A549 (cell line): ENCODE data around the gene MCRIP1.

Experiments
- CHD4 ChIP-seq: fragments of 200-600 bp; sonication (generic); IDR thresholded peaks from 2 replicates; pipeline ENCODE4 v1.6.1; 2016; ENCODE audit warnings: antibody characterized with exemption, mild to moderate bottlenecking, borderline replicate concordance
- EP300 ChIP-seq, 2 experiments: fragments of >200 bp; sonication (Bioruptor Twin); formaldehyde crosslinking; IDR thresholded peaks; 2 replicates in 1 of 2; 3 replicates in 1 of 2; pipeline ENCODE4 v1.6.1; 2016 to 2017
- HOXB13 ChIP-seq: fragments of 250-450 bp; sonication (Bioruptor Pico); IDR thresholded peaks from 2 replicates; pipeline ENCODE4 v1.5.0; 2020; ENCODE audit warnings: low read depth, mild to moderate bottlenecking, moderate library complexity
- PHF8 ChIP-seq: fragments of 200-600 bp; sonication (generic); IDR thresholded peaks from 2 replicates; pipeline ENCODE4 v1.6.1; 2016; ENCODE audit warnings: low read depth, mild to moderate bottlenecking, antibody characterized with exemption, moderate library complexity, borderline replicate concordance
- POLR2A ChIP-seq: IDR thresholded peaks from 2 replicates; pipeline ENCODE4 v1.6.1; 2012; ENCODE audit warnings: mild to moderate bottlenecking, low read length
- RAD21 ChIP-seq, 2 experiments: fragments of >200 bp in 1 of 2; sonication (Bioruptor Twin) in 1 of 2; formaldehyde crosslinking in 1 of 2; IDR thresholded peaks in 1 of 2; conservative IDR thresholded peaks in 1 of 2; 2 replicates in 1 of 2; 3 replicates in 1 of 2; pipeline ENCODE4 v1.6.1; 2012 to 2018; ENCODE audit warnings: inconsistent platforms in 1 of 2
- REST ChIP-seq: fragments of 200-600 bp; sonication (generic); IDR thresholded peaks from 2 replicates; pipeline ENCODE4 v1.6.1; 2016; ENCODE audit warnings: antibody characterized with exemption, mild to moderate bottlenecking, moderate library complexity
- RFX5 ChIP-seq: fragments of 450-650 bp; IDR thresholded peaks from 2 replicates; pipeline ENCODE4 v1.7.1; 2014; ENCODE audit warnings: antibody characterized with exemption, mild to moderate bottlenecking, moderate library complexity
- SMC3 ChIP-seq: fragments of >200 bp; sonication (Bioruptor Twin); formaldehyde crosslinking; IDR thresholded peaks from 3 replicates; pipeline ENCODE4 v1.6.1; 2018; ENCODE audit warnings: inconsistent platforms
- SREBF2 ChIP-seq: fragments of 450-650 bp; IDR thresholded peaks from 2 replicates; pipeline ENCODE4 v1.6.1; 2014; ENCODE audit warnings: mild to moderate bottlenecking, moderate library complexity
- TP53 ChIP-seq: fragments of 250-450 bp; sonication (Bioruptor Pico); IDR thresholded peaks from 2 replicates; pipeline ENCODE4 v1.5.0; 2021; ENCODE audit warnings: mild to moderate bottlenecking, moderate library complexity
- USF2 ChIP-seq: fragments of 450-650 bp; IDR thresholded peaks from 2 replicates; pipeline ENCODE4 v1.6.1; 2014; ENCODE audit warnings: antibody characterized with exemption
- TF ChIP-seq, protein P1 (sequence below): fragments of >200 bp; sonication (Bioruptor Twin); formaldehyde crosslinking; IDR thresholded peaks from 3 replicates; pipeline ENCODE4 v1.5.1; 2016
- TF ChIP-seq, protein P2 (sequence below): fragments of 150-350 bp; IDR thresholded peaks from 2 replicates; pipeline ENCODE4 v1.6.1; 2014; ENCODE audit warnings: low read depth, mild to moderate bottlenecking, low read length

- no peak for TF ChIP-seq POLR2A
- no peak for TF ChIP-seq USF2
- TF ChIP-seq, protein P1, sequence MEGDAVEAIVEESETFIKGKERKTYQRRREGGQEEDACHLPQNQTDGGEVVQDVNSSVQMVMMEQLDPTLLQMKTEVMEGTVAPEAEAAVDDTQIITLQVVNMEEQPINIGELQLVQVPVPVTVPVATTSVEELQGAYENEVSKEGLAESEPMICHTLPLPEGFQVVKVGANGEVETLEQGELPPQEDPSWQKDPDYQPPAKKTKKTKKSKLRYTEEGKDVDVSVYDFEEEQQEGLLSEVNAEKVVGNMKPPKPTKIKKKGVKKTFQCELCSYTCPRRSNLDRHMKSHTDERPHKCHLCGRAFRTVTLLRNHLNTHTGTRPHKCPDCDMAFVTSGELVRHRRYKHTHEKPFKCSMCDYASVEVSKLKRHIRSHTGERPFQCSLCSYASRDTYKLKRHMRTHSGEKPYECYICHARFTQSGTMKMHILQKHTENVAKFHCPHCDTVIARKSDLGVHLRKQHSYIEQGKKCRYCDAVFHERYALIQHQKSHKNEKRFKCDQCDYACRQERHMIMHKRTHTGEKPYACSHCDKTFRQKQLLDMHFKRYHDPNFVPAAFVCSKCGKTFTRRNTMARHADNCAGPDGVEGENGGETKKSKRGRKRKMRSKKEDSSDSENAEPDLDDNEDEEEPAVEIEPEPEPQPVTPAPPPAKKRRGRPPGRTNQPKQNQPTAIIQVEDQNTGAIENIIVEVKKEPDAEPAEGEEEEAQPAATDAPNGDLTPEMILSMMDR: no peak
- TF ChIP-seq HOXB13 (CRISPR knock-in tag): no peak
- TF ChIP-seq PHF8: no peak
- TF ChIP-seq RAD21 (conservative IDR thresholded peaks at IDR 0.05 in 1 of 2, IDR thresholded peaks at IDR 0.05 in 1 of 2): no peak
- TF ChIP-seq EP300 (IDR thresholded peaks at IDR 0.05): no peak
- TF ChIP-seq, protein P2, sequence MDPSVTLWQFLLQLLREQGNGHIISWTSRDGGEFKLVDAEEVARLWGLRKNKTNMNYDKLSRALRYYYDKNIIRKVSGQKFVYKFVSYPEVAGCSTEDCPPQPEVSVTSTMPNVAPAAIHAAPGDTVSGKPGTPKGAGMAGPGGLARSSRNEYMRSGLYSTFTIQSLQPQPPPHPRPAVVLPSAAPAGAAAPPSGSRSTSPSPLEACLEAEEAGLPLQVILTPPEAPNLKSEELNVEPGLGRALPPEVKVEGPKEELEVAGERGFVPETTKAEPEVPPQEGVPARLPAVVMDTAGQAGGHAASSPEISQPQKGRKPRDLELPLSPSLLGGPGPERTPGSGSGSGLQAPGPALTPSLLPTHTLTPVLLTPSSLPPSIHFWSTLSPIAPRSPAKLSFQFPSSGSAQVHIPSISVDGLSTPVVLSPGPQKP: no peak
- TF ChIP-seq SMC3: no peak
- no peak for TF ChIP-seq RFX5
- TF ChIP-seq TP53 (CRISPR knock-in tag): no peak
- TF ChIP-seq REST: no peak
- TF ChIP-seq SREBF2: no peak
- no peak for TF ChIP-seq CHD4
Measured at GRCh38 chr17:81823820-81824550, 9.1 kb downstream of the MCRIP1 start.
